ENCODE results near the gene CTXN3. TPM values are rescaled to one million over a fixed set of nuclear protein-coding genes. Genes with fewer than 3 reads are reported as not detected.

Gene CTXN3
- polyA plus RNA-seq, 1 donor from 2014 or later = 0.83 TPM

GRCh38 chr5:127652952-127653611 is 4.2 kb downstream of the CTXN3 start:
- H3K36me3 ChIP-seq (ENCODE audit: insufficient read depth, low read length) = no peaks in the 10 kb centered on the region
- H3F3A ChIP-seq (ENCODE audit: insufficient read depth, low read length, poor library complexity, severe bottlenecking) = no peaks in the 10 kb centered on the region
- TF ChIP-seq MXI1 (conservative IDR thresholded peaks at IDR 0.05; ENCODE audit: poor library complexity, severe bottlenecking) = no peak
- no peak for TF ChIP-seq POLR2AphosphoS5 (IDR thresholded peaks at IDR 0.05)
- TF ChIP-seq, protein P1, sequence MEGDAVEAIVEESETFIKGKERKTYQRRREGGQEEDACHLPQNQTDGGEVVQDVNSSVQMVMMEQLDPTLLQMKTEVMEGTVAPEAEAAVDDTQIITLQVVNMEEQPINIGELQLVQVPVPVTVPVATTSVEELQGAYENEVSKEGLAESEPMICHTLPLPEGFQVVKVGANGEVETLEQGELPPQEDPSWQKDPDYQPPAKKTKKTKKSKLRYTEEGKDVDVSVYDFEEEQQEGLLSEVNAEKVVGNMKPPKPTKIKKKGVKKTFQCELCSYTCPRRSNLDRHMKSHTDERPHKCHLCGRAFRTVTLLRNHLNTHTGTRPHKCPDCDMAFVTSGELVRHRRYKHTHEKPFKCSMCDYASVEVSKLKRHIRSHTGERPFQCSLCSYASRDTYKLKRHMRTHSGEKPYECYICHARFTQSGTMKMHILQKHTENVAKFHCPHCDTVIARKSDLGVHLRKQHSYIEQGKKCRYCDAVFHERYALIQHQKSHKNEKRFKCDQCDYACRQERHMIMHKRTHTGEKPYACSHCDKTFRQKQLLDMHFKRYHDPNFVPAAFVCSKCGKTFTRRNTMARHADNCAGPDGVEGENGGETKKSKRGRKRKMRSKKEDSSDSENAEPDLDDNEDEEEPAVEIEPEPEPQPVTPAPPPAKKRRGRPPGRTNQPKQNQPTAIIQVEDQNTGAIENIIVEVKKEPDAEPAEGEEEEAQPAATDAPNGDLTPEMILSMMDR (IDR thresholded peaks at IDR 0.05; ENCODE audit: poor library complexity, severe bottlenecking) = no peak
- TF ChIP-seq EP300 (conservative IDR thresholded peaks at IDR 0.05; ENCODE audit: poor library complexity, severe bottlenecking) = no peak
- TF ChIP-seq SMC3 (conservative IDR thresholded peaks at IDR 0.05; ENCODE audit: poor library complexity) = no peak
- TF ChIP-seq, protein P2, sequence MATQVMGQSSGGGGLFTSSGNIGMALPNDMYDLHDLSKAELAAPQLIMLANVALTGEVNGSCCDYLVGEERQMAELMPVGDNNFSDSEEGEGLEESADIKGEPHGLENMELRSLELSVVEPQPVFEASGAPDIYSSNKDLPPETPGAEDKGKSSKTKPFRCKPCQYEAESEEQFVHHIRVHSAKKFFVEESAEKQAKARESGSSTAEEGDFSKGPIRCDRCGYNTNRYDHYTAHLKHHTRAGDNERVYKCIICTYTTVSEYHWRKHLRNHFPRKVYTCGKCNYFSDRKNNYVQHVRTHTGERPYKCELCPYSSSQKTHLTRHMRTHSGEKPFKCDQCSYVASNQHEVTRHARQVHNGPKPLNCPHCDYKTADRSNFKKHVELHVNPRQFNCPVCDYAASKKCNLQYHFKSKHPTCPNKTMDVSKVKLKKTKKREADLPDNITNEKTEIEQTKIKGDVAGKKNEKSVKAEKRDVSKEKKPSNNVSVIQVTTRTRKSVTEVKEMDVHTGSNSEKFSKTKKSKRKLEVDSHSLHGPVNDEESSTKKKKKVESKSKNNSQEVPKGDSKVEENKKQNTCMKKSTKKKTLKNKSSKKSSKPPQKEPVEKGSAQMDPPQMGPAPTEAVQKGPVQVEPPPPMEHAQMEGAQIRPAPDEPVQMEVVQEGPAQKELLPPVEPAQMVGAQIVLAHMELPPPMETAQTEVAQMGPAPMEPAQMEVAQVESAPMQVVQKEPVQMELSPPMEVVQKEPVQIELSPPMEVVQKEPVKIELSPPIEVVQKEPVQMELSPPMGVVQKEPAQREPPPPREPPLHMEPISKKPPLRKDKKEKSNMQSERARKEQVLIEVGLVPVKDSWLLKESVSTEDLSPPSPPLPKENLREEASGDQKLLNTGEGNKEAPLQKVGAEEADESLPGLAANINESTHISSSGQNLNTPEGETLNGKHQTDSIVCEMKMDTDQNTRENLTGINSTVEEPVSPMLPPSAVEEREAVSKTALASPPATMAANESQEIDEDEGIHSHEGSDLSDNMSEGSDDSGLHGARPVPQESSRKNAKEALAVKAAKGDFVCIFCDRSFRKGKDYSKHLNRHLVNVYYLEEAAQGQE (IDR thresholded peaks at IDR 0.05; ENCODE audit: borderline replicate concordance) = no peak
- TF ChIP-seq RAD21 (conservative IDR thresholded peaks at IDR 0.05) = no peak
- TF ChIP-seq EZH2 (IDR thresholded peaks at IDR 0.05; ENCODE audit: borderline replicate concordance, insufficient read depth, low read length, poor library complexity, severe bottlenecking) = no peak
- TF ChIP-seq TAF1 (IDR thresholded peaks at IDR 0.05; ENCODE audit: low read depth) = no peak
- no peak overlapping the region for H2AFZ ChIP-seq (ENCODE audit: low read depth, low read length)
- H3K79me2 ChIP-seq (replicated peaks; ENCODE audit: insufficient read depth, low read length) = no peaks in the 10 kb centered on the region
- no peaks in the 10 kb centered on the region for H4K20me1 ChIP-seq (ENCODE audit: insufficient read depth)
- no peak overlapping the region for H3K4me3 ChIP-seq (ENCODE audit: low read length)
- no peak overlapping the region for H3K9ac ChIP-seq (ENCODE audit: low read length)
- H3K27me3 ChIP-seq (ENCODE audit: insufficient read depth, low read depth, low read length) = no peaks in the 10 kb centered on the region
- no peak overlapping the region for H3K4me2 ChIP-seq (ENCODE audit: low read length)
- H3K27ac ChIP-seq (ENCODE audit: low read length) = no peak overlapping the region
- no peaks in the 10 kb centered on the region for H3K9me2 ChIP-seq (ENCODE audit: insufficient read depth, low read length)
- H3K9me3 ChIP-seq (ENCODE audit: low read length) = no peaks in the 10 kb centered on the region

DNA sequence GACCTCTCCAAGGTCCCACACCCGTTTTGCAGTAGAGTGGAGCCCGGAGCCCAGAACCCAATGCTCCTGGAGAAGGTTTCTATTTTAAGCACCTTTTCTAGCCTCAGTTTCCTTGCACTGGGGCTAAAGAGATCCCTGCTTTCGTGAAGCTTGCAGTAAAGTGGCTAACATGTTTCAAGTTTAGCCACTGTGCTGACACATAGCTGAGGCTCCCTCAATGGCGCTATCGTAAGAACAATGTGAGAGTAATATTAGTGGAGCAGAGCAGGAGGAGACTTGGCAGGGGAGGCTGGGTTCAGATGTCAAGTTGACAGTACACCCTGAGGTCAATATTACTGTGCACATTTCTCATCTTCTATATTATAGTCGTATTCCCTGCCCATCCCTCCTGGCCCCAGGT is 7.9 kb downstream of the CTXN3 start:
- Histone ChIP-seq H3K9ac (ENCODE audit: low read length) (no peak overlapping the region), H3K9me2 (ENCODE audit: insufficient read depth, low read length) (no peaks in the 10 kb centered on the region), H3F3A (ENCODE audit: insufficient read depth, low read length, poor library complexity, severe bottlenecking) (no peaks in the 10 kb centered on the region), H3K36me3 (ENCODE audit: insufficient read depth, low read length) (no peaks in the 10 kb centered on the region), H4K20me1 (ENCODE audit: insufficient read depth) (no peaks in the 10 kb centered on the region), H3K79me2 (replicated peaks; ENCODE audit: insufficient read depth, low read length) (no peaks in the 10 kb centered on the region), H3K4me3 (ENCODE audit: low read length) (no peak overlapping the region), H3K27ac (ENCODE audit: low read length) (no peak overlapping the region), H2AFZ (ENCODE audit: low read depth, low read length) (no peak overlapping the region), H3K9me3 (ENCODE audit: low read length) (no peaks in the 10 kb centered on the region), H3K27me3 (ENCODE audit: insufficient read depth, low read depth, low read length) (no peaks in the 10 kb centered on the region), H3K4me2 (ENCODE audit: low read length) (no peak overlapping the region)
- TF ChIP-seq, protein P1 (IDR thresholded peaks at IDR 0.05; ENCODE audit: poor library complexity, severe bottlenecking) = no peak
- TF ChIP-seq, protein P2 (IDR thresholded peaks at IDR 0.05; ENCODE audit: borderline replicate concordance) = no peak
- TF ChIP-seq POLR2AphosphoS5 (IDR thresholded peaks at IDR 0.05) (no peak), SMC3 (conservative IDR thresholded peaks at IDR 0.05; ENCODE audit: poor library complexity) (no peak), TAF1 (IDR thresholded peaks at IDR 0.05; ENCODE audit: low read depth) (no peak), EZH2 (IDR thresholded peaks at IDR 0.05; ENCODE audit: borderline replicate concordance, insufficient read depth, low read length, poor library complexity, severe bottlenecking) (no peak), MXI1 (conservative IDR thresholded peaks at IDR 0.05; ENCODE audit: poor library complexity, severe bottlenecking) (no peak), EP300 (conservative IDR thresholded peaks at IDR 0.05; ENCODE audit: poor library complexity, severe bottlenecking) (no peak), RAD21 (conservative IDR thresholded peaks at IDR 0.05) (no peak)

Measured in neural cell (in vitro differentiated cells).